IMR-90 (cell line): ENCODE results near the gene CHIC1. TPM values are rescaled to one million over a fixed set of nuclear protein-coding genes. Genes with fewer than 3 reads are reported as not detected.

ENCODE experiments used
- ATAC-seq: fragments of 200-7000 bp; cut with Tn5 transposase; 2 replicates; pipeline ENCODE4 v1.9.1; 2020; ENCODE audit warnings: low read depth, mild to moderate bottlenecking, moderate library complexity
- BruUV-seq: library from RNA; stranded (reverse); fragments of 400-500 nt; replicated peaks from 2 replicates; lab custom pipeline; 2021; lab: Mats Ljungman, UMichigan
- CTCF ChIA-PET: fragments of 300-600 bp; formaldehyde crosslinking; extraction: SDS; loops from one replicate; lab custom pipeline; 2021; ENCODE audit warnings: antibody characterized with exemption; lab: Yijun Ruan, JAX
- POLR2A ChIA-PET: fragments of 300-600 bp; sonication (Branson Sonifier 250); formaldehyde crosslinking; loops from one replicate; lab custom pipeline; 2022; ENCODE audit warnings: antibody characterized with exemption; ENCODE audit not compliant: unreplicated experiment; lab: Charles Lee
- DNase-seq: peaks from one replicate; pipeline ENCODE4 v3.0.0; 2013
- H2AFZ ChIP-seq: replicated peaks from 2 replicates; pipeline ENCODE3; 2013; ENCODE audit warnings: low read length, mild to moderate bottlenecking; ENCODE audit not compliant: poor library complexity
- H2AK5ac ChIP-seq: 2 replicates; pipeline ENCODE4 v1.6.1; 2013; ENCODE audit warnings: low read depth, low read length, inconsistent platforms
- H2AK9ac ChIP-seq: replicated peaks from 2 replicates; pipeline ENCODE3; 2013; ENCODE audit warnings: mild to moderate bottlenecking, low read depth, low read length, moderate library complexity; ENCODE audit not compliant: poor library complexity
- H2BK120ac ChIP-seq: 2 replicates; pipeline ENCODE4 v1.6.1; 2013; ENCODE audit warnings: low read depth, low read length, inconsistent platforms
- H2BK15ac ChIP-seq: 3 replicates; pipeline ENCODE4 v1.6.1; 2013; ENCODE audit warnings: low read depth, low read length, inconsistent platforms
- H2BK20ac ChIP-seq: 2 replicates; pipeline ENCODE4 v1.6.1; 2013; ENCODE audit warnings: low read depth, mild to moderate bottlenecking, inconsistent platforms, low read length, moderate library complexity
- H2BK5ac ChIP-seq: 2 replicates; pipeline ENCODE4 v1.6.1; 2013; ENCODE audit warnings: mild to moderate bottlenecking, low read depth, low read length, inconsistent platforms; ENCODE audit not compliant: poor library complexity, severe bottlenecking
- H3K14ac ChIP-seq: replicated peaks from 2 replicates; pipeline ENCODE4 v1.6.1; 2013; ENCODE audit warnings: low read depth, low read length, inconsistent platforms
- H3K18ac ChIP-seq: 2 replicates; pipeline ENCODE4 v1.6.1; 2013; ENCODE audit warnings: low read depth, low read length, control low read depth
- H3K23ac ChIP-seq: 2 replicates; pipeline ENCODE4 v1.6.1; 2013; ENCODE audit warnings: low read depth, low read length, inconsistent platforms
- H3K27ac ChIP-seq: 2 replicates; pipeline ENCODE4 v1.5.1; 2013; ENCODE audit warnings: mild to moderate bottlenecking, control low read depth, low read length; ENCODE audit not compliant: insufficient read depth
- H3K27me3 ChIP-seq: 2 replicates; pipeline ENCODE4 v1.6.1; 2013; ENCODE audit warnings: low read length; ENCODE audit not compliant: control insufficient read depth, insufficient read depth
- H3K36me3 ChIP-seq: 2 replicates; pipeline ENCODE4 v1.6.1; 2013; ENCODE audit warnings: low read length, mixed read lengths; ENCODE audit not compliant: control insufficient read depth, insufficient read depth
- H3K4ac ChIP-seq: 2 replicates; pipeline ENCODE4 v1.6.1; 2013; ENCODE audit warnings: low read depth, low read length, inconsistent platforms
- H3K4me1 ChIP-seq: 2 replicates; pipeline ENCODE4 v1.6.1; 2013; ENCODE audit warnings: low read length, mixed read lengths; ENCODE audit not compliant: control insufficient read depth, insufficient read depth
- H3K4me2 ChIP-seq: 2 replicates; pipeline ENCODE4 v1.6.1; 2013; ENCODE audit warnings: low read depth, mild to moderate bottlenecking, control low read depth, low read length, moderate library complexity
- H3K4me3 ChIP-seq: 2 replicates; pipeline ENCODE4 v1.5.1; 2013; ENCODE audit warnings: low read depth, mild to moderate bottlenecking, control low read depth, low read length, moderate library complexity; ENCODE audit not compliant: insufficient read depth
- H3K56ac ChIP-seq: 2 replicates; pipeline ENCODE4 v1.6.1; 2013; ENCODE audit warnings: low read length, inconsistent platforms; ENCODE audit not compliant: insufficient read depth; ENCODE audit errors: extremely low read depth
- H3K79me1 ChIP-seq, 2 experiments: 2 replicates each; pipeline ENCODE4 v1.6.1; 2013; ENCODE audit warnings: low read length in 2 of 2, inconsistent platforms in 1 of 2, low read depth in 1 of 2
- H3K9ac ChIP-seq: 2 replicates; pipeline ENCODE4 v1.6.1; 2013; ENCODE audit warnings: low read depth, low read length, control low read depth
- H3K9me1 ChIP-seq: 2 replicates; pipeline ENCODE4 v1.6.1; 2013; ENCODE audit warnings: low read length, inconsistent platforms; ENCODE audit not compliant: insufficient read depth
- H3K9me3 ChIP-seq: 2 replicates; pipeline ENCODE4 v1.6.1; 2013; ENCODE audit warnings: low read length; ENCODE audit not compliant: control insufficient read depth, insufficient read depth
- H4K20me1 ChIP-seq: 2 replicates; pipeline ENCODE4 v1.6.1; 2013; ENCODE audit warnings: low read length, inconsistent platforms; ENCODE audit not compliant: insufficient read depth
- H4K5ac ChIP-seq: 2 replicates; pipeline ENCODE4 v1.6.1; 2013; ENCODE audit warnings: mild to moderate bottlenecking, low read depth, low read length, control low read depth
- H4K8ac ChIP-seq, 2 experiments: 2 replicates each; pipeline ENCODE4 v1.6.1; 2013; ENCODE audit warnings: low read depth in 2 of 2, low read length in 2 of 2, control low read depth in 1 of 2, inconsistent platforms in 1 of 2
- H4K91ac ChIP-seq: 2 replicates; pipeline ENCODE4 v1.6.1; 2013; ENCODE audit warnings: low read depth, low read length, inconsistent platforms; ENCODE audit not compliant: insufficient read depth
- BHLHE40 ChIP-seq: fragments of 150-350 bp; IDR thresholded peaks from 2 replicates; pipeline ENCODE4 v1.6.1; 2016; ENCODE audit warnings: mild to moderate bottlenecking, low read depth, low read length
- FOS ChIP-seq: fragments of 150-350 bp; IDR thresholded peaks from 2 replicates; pipeline ENCODE4 v1.6.1; 2016; ENCODE audit warnings: low read depth, low read length
- POLR2A ChIP-seq: IDR thresholded peaks from 2 replicates; pipeline ENCODE4 v1.6.1; 2012; ENCODE audit warnings: mild to moderate bottlenecking, low read depth, low read length
- RAD21 ChIP-seq: IDR thresholded peaks from 2 replicates; pipeline ENCODE4 v1.6.1; 2012; ENCODE audit warnings: low read length, improper control_type of control experiment
- dilution Hi-C: fragments of 300-500 bp; cut with HindIII; formaldehyde crosslinking; loops from one replicate; pipeline ENCODE4 v1.14.3; 2018; ENCODE audit warnings: low sequenced_read_pairs; ENCODE audit not compliant: unreplicated experiment
- in situ Hi-C: fragments of 300-500 bp; cut with MboI; formaldehyde crosslinking; loops from 3 replicates; pipeline ENCODE4 v1.14.3; 2019; ENCODE audit warnings: low sequenced_read_pairs, inconsistent platforms, mixed read lengths
- intact Hi-C: fragments of 100-400 bp; cut with micrococcal nuclease; formaldehyde crosslinking; loops from 2 replicates; pipeline ENCODE4 v1.10.0; 2022
- polyA plus RNA-seq, 3 experiments: library from polyadenylated mRNA; depleted of rRNA; stranded (reverse); fragments of >200 nt; gene quantifications; 2 replicates each; pipeline ENCODE4 v1.2.3, GENCODE V29; 2012; ENCODE audit warnings: low replicate concordance in 1 of 3
- total RNA-seq: library from RNA; depleted of rRNA; stranded (reverse); fragments of >200 nt; gene quantifications from 2 replicates; pipeline ENCODE4 v1.2.3, GENCODE V29; 2012
- TF ChIP-seq, protein P1 (sequence below): conservative IDR thresholded peaks from 2 replicates; pipeline ENCODE4 v1.5.1; 2012; ENCODE audit warnings: mild to moderate bottlenecking, low read depth, low read length, improper control_type of control experiment

CHIC1 gene
- total and polyA plus RNA-seq, 2 of the 4 experiments (the other 2 are of a cell fraction), result 4.0 to 7.3 TPM

- dilution Hi-C loops, result no loop called here
- Histone ChIP-seq H3K4ac (no peak overlapping the region), H3K36me3 (no peaks in the 10 kb centered on the region), H3K9ac (no peak overlapping the region), H3K9me1 (no peaks in the 10 kb centered on the region), H3K14ac (no peak overlapping the region), H3K79me1 (no peaks in the 10 kb centered on the region), H3K27me3 (peaks cover 4% of the 10 kb centered on the region), H2AFZ (no peak overlapping the region), H2BK20ac (no peak overlapping the region), H2BK15ac (no peak overlapping the region), H3K27ac (no peak overlapping the region), H2BK120ac (no peak overlapping the region), H4K20me1 (no peaks in the 10 kb centered on the region), H3K56ac (no peak overlapping the region), H4K5ac (no peak overlapping the region), H3K4me3 (no peak overlapping the region), H2AK5ac (no peak overlapping the region), H4K91ac (no peak overlapping the region), H2BK5ac (no peak overlapping the region), H3K4me1 (no peaks in the 10 kb centered on the region), H2AK9ac (no peak overlapping the region), H4K8ac (no peak overlapping the region), H3K4me2 (no peak overlapping the region), H3K23ac (no peak overlapping the region), H3K9me3 (no peaks in the 10 kb centered on the region), H3K18ac (no peak overlapping the region)
- in situ Hi-C loops, result no loop called here
- TF ChIP-seq RAD21, result no peak
- no peak for TF ChIP-seq POLR2A
- no peak for TF ChIP-seq FOS
- TF ChIP-seq BHLHE40, result no peak
- TF ChIP-seq, protein P1, sequence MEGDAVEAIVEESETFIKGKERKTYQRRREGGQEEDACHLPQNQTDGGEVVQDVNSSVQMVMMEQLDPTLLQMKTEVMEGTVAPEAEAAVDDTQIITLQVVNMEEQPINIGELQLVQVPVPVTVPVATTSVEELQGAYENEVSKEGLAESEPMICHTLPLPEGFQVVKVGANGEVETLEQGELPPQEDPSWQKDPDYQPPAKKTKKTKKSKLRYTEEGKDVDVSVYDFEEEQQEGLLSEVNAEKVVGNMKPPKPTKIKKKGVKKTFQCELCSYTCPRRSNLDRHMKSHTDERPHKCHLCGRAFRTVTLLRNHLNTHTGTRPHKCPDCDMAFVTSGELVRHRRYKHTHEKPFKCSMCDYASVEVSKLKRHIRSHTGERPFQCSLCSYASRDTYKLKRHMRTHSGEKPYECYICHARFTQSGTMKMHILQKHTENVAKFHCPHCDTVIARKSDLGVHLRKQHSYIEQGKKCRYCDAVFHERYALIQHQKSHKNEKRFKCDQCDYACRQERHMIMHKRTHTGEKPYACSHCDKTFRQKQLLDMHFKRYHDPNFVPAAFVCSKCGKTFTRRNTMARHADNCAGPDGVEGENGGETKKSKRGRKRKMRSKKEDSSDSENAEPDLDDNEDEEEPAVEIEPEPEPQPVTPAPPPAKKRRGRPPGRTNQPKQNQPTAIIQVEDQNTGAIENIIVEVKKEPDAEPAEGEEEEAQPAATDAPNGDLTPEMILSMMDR, result no peak
- POLR2A ChIA-PET, result no interaction called here
- intact Hi-C loops, result no loop called here
- ATAC-seq (no peak), DNase-seq (no peak)
- BruUV-seq, result no TSS peak
- CTCF ChIA-PET, result no interaction called here
Measured at GRCh38 chrX:73556159-73556558, 6.8 kb upstream of the CHIC1 start.
